ENCODE measurements around the gene LRRTM2. TPM values are rescaled to one million over a fixed set of nuclear protein-coding genes. Genes with fewer than 3 reads are reported as not detected.

Gene LRRTM2
- total RNA-seq, 2 donors from 2014 or later: not detected

DNA sequence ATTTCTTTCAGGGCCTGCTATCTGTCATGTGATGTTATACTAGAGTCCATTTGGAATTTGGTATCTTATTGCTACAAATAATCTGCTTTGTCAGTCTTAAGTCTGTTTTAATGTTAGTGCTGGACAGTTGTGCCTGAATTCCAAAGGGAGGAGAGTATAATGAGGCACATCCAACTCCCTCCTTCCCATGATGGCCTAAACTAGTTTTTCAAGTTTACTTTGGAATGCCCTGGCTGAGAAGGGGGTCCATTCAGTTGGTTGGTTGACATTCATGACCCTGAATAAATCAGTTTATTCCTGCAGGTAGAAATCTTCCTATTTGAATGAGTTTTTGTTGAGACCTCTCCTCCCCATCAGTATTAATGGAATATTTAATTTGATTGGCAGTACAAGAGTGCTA is 9.4 kb upstream of the LRRTM2 start:
- H3K4me3 ChIP-seq: no peak overlapping the region
- no peaks in the 10 kb centered on the region for H3K27me3 ChIP-seq (replicated peaks; ENCODE audit: insufficient read depth)
- peaks cover 0 to 7% of the 10 kb centered on the region in 2 donors for H3K36me3 ChIP-seq
- DNase-seq (ENCODE audit: low spot score): no peak
- no peak overlapping the region for H3K27ac ChIP-seq
- no peaks in the 10 kb centered on the region for H3K4me1 ChIP-seq (replicated peaks)
- intact Hi-C loops (cut with DNase I): no loop called here
- TF ChIP-seq, protein P1, sequence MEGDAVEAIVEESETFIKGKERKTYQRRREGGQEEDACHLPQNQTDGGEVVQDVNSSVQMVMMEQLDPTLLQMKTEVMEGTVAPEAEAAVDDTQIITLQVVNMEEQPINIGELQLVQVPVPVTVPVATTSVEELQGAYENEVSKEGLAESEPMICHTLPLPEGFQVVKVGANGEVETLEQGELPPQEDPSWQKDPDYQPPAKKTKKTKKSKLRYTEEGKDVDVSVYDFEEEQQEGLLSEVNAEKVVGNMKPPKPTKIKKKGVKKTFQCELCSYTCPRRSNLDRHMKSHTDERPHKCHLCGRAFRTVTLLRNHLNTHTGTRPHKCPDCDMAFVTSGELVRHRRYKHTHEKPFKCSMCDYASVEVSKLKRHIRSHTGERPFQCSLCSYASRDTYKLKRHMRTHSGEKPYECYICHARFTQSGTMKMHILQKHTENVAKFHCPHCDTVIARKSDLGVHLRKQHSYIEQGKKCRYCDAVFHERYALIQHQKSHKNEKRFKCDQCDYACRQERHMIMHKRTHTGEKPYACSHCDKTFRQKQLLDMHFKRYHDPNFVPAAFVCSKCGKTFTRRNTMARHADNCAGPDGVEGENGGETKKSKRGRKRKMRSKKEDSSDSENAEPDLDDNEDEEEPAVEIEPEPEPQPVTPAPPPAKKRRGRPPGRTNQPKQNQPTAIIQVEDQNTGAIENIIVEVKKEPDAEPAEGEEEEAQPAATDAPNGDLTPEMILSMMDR (IDR thresholded peaks at IDR 0.05): no peak
- TF ChIP-seq POLR2A (IDR thresholded peaks at IDR 0.05) (no peak), POLR2AphosphoS5 (IDR thresholded peaks at IDR 0.05) (no peak)
- no peaks in the 10 kb centered on the region for H3K9me3 ChIP-seq

DNA sequence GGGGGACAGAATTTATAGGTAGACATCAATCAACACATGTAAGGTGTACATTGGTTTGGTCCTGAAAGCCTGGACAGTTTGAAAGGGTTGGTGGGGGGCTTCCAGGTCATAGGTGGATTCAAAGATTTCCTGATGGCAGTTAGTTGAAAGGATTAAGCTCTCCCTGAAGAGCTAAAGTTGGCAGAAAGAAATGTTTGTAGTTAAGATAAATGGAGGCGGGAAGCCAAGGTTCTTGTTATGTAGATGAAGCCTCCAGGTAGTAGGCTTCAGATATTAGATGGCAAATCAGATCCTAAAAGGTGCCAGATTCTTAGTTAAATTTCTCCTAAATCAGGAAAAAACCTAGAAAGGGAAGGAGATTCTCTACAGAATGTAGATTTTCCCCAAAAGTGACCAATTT is 9.0 kb upstream of the LRRTM2 start:
- H3K36me3 ChIP-seq: peaks cover 0 to 6% of the 10 kb centered on the region in 2 donors
- 86% methylated on average over 1 of the region's 1 CpG for WGBS
- H3K27ac ChIP-seq: no peak overlapping the region
- no peaks in the 10 kb centered on the region for H3K9me3 ChIP-seq
- no peaks in the 10 kb centered on the region for H3K4me1 ChIP-seq (replicated peaks)
- intact Hi-C loops (cut with DNase I): no loop called here
- TF ChIP-seq POLR2A (IDR thresholded peaks at IDR 0.05) (no peak), POLR2AphosphoS5 (IDR thresholded peaks at IDR 0.05) (no peak)
- TF ChIP-seq, protein P1 (IDR thresholded peaks at IDR 0.05): no peak
- DNase-seq (ENCODE audit: low spot score): no peak
- no peaks in the 10 kb centered on the region for H3K27me3 ChIP-seq (replicated peaks; ENCODE audit: insufficient read depth)
- H3K4me3 ChIP-seq: no peak overlapping the region

DNA sequence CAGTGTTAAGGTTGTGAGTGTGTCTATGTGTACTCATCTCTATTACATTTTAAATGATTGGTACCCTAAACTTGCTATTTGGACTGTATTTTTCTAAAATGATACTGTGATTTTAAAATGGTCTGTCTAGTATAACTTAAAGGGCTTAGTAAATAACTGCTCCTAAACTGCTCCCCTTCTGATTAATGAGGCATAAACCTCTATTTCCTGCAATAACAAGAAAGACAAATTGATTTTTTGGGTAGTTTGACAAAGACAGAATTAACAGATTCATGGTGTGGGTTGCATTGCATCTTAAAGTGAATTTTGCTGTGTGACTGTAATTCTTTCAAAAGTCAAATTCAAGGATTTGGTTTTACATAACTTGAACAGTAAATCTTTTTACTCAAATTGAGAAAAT is 8.1 kb upstream of the LRRTM2 start:
- no peak for DNase-seq (ENCODE audit: low spot score)
- H3K27ac ChIP-seq: no peak overlapping the region
- intact Hi-C loops (cut with DNase I): no loop called here
- no peaks in the 10 kb centered on the region for H3K4me1 ChIP-seq (replicated peaks)
- no peak overlapping the region for H3K4me3 ChIP-seq
- H3K27me3 ChIP-seq (replicated peaks; ENCODE audit: insufficient read depth): no peaks in the 10 kb centered on the region
- H3K9me3 ChIP-seq: no peaks in the 10 kb centered on the region
- peaks cover 0 to 4% of the 10 kb centered on the region in 2 donors for H3K36me3 ChIP-seq
- TF ChIP-seq POLR2AphosphoS5 (IDR thresholded peaks at IDR 0.05) (no peak), POLR2A (IDR thresholded peaks at IDR 0.05) (no peak)
- TF ChIP-seq, protein P1 (IDR thresholded peaks at IDR 0.05): no peak

DNA sequence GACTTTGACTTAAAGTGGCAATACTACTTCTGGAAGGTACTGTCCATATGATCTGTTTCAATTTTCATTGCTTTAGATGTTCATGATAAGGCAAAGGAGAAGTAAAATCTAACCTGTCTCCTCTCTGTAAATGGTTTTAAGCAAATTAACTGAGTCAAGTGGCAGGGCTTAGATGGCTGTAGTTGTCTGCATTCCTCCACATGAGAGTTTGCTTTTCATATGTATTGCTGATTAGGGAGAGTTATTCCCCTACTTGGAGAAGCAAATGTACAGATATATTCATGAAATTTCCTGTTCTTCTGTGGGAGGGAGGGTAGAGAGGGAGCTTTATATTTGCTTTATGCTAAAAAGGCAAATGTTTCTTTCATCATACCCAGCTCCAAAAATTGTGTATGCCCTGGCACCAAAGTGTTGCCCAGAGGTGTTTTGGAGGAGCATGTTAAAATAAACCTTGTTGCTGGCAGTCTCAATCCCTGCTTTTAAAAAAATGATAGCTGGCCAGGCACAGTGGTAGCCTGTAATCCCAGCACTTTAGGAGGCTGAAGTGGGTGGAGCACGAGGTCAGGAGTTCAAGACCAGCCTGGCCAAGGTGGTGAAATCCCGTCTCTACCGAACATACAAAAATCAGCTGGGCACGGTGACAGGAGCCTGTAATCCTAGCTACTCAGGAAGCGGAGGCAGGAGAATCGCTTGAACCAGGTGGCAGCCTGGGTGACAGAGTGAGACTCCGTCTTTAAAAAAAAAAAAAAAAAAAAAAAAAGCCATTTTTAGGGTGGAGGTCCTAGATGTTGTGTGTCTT is 3.5 kb upstream of the LRRTM2 start:
- intact Hi-C loops (cut with DNase I): no loop called here
- H3K4me1 ChIP-seq (replicated peaks): no peaks in the 10 kb centered on the region
- no peaks in the 10 kb centered on the region for H3K9me3 ChIP-seq
- TF ChIP-seq POLR2A (IDR thresholded peaks at IDR 0.05) (no peak), POLR2AphosphoS5 (IDR thresholded peaks at IDR 0.05) (no peak)
- DNase-seq (ENCODE audit: low spot score): no peak
- no peaks in the 10 kb centered on the region for H3K27me3 ChIP-seq (replicated peaks; ENCODE audit: insufficient read depth)
- no peaks in the 10 kb centered on the region for H3K36me3 ChIP-seq
- no peak overlapping the region for H3K4me3 ChIP-seq
- WGBS: 51% methylated on average over 7 of the region's 7 CpGs
- H3K27ac ChIP-seq: no peak overlapping the region

DNA sequence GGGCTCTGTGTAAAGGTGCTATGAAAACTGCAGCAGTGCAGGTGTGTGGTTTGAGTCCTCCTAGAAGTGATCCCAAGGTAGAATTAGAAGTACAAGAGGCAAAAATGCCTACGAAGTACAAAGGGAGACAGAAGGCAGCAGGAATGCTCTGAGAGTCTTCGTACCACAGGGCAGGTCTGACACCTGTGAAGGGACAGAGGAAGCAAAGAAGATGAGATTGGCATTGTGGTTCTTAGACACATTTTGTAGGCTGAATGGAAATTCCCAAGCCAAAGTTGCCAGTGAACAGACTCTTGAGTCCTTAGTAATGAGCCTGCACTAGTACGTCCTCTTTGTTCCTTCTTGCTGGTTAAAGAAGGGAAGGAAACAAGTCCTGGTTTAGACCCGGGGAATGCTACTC is 1.7 kb upstream of the LRRTM2 start:
- no peak for DNase-seq (ENCODE audit: low spot score)
- 95% methylated on average over 4 of the region's 4 CpGs for WGBS
- intact Hi-C loops (cut with DNase I): no loop called here

More for the DNA sequence above, 1.7 kb upstream of the LRRTM2 start:
- no peaks in the 10 kb centered on the region for H3K36me3 ChIP-seq
- H3K9me3 ChIP-seq: no peaks in the 10 kb centered on the region
- TF ChIP-seq POLR2A (IDR thresholded peaks at IDR 0.05) (no peak), POLR2AphosphoS5 (IDR thresholded peaks at IDR 0.05) (no peak)
- TF ChIP-seq, protein P1 (IDR thresholded peaks at IDR 0.05): no peak
- H3K27me3 ChIP-seq (replicated peaks; ENCODE audit: insufficient read depth): no peaks in the 10 kb centered on the region
- H3K27ac ChIP-seq: no peak overlapping the region
- H3K4me3 ChIP-seq: no peak overlapping the region
- peaks cover 3% of the 10 kb centered on the region for H3K4me1 ChIP-seq (replicated peaks)

Data from prostate gland (tissue), 2 donors.